GM13976 (cell line): ENCODE measurements around the gene TARDBP.
A peak's percentile ranks its signal among the peaks of the same experiment; 100 is the strongest.

Experiments
- DNase-seq: peaks from one replicate; pipeline ENCODE4 v3.0.0; 2012; ENCODE audit warnings: low spot score
- in situ Hi-C: fragments of 300-500 bp; cut with MboI; formaldehyde crosslinking; loops from one replicate; pipeline ENCODE4 v1.12.0; 2022; ENCODE audit warnings: low sequenced_read_pairs, mixed read lengths, inconsistent platforms; ENCODE audit not compliant: unreplicated experiment
- TF ChIP-seq, protein P1 (sequence below): IDR thresholded peaks from 2 replicates; pipeline ENCODE4 v1.5.1; 2012; ENCODE audit warnings: borderline replicate concordance, mild to moderate bottlenecking; ENCODE audit not compliant: insufficient read depth; ENCODE audit errors: extremely low read depth, missing control alignments, control extremely low read depth

TARDBP gene

DNA sequence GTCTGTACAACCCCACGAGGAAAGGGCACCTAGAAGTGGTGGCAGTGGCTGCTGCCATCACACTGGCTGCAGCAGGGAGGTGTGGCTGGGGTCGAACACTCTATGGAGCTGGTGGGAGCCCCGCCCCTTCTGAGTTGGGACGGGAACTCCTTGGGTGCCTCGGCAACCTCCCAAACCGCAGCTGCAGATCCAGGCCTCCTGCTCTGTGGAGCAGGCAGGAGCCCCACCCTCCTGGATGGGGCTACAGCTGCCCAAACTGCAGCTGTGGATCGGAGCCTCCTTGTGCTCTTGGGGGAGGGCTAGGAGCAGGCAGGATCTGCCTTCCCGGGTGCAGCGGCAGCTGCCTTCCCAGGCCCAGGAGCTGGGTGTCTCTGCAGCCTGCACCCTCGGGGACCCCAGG is 38.9 kb upstream of the TARDBP start:
- in situ Hi-C loops = no loop called here

DNA sequence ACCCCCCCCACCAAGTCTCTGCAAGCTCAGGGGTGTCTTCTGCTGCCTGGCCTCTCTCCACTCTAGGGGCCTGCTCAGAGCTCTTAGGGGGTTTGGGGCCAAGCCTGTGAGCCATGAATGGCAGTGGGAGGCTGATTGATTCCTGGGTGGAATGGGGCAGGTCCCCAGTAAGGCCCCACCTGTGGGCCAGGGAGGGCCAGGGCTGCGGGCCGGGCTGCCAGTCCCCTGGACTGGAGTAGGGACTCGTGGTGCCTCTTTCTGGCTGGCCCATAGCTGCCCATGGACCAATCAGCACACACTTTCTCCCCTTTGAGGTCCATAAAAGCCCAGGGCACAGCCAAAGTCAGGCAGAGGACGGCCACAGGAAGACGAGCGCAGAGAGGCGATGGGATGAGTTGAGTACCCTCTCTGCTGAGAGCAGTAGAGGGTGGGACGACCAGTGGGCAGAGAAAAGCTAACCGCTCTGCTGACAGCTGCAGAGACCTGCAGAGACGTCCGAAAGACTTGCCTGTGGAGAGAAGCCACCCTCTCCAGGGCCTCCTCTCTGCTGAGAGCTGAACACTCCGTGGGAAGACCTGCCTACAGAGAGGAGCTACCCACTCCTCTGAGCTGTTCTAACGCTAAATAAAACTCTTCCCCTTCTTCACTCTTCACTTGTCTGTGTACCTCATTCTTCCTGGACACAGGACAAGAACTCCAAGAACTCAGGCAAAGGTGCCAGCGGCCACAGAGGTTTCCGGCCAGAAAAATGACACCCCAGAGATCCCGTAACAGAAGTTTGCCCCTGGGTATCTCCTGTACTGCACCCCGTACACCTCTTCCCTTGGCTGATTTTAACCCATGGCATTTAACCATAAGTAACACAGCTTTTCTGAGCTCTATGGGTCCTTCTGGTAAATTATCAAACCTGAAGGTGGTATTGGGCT is 38.2 kb upstream of the TARDBP start:
- no peak for DNase-seq
- in situ Hi-C loops = no loop called here
- TF ChIP-seq, protein P1, sequence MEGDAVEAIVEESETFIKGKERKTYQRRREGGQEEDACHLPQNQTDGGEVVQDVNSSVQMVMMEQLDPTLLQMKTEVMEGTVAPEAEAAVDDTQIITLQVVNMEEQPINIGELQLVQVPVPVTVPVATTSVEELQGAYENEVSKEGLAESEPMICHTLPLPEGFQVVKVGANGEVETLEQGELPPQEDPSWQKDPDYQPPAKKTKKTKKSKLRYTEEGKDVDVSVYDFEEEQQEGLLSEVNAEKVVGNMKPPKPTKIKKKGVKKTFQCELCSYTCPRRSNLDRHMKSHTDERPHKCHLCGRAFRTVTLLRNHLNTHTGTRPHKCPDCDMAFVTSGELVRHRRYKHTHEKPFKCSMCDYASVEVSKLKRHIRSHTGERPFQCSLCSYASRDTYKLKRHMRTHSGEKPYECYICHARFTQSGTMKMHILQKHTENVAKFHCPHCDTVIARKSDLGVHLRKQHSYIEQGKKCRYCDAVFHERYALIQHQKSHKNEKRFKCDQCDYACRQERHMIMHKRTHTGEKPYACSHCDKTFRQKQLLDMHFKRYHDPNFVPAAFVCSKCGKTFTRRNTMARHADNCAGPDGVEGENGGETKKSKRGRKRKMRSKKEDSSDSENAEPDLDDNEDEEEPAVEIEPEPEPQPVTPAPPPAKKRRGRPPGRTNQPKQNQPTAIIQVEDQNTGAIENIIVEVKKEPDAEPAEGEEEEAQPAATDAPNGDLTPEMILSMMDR = no peak

More for the DNA sequence above, 38.9 kb upstream of the TARDBP start:
- DNase-seq = no peak
- TF ChIP-seq, protein P1 = no peak

DNA sequence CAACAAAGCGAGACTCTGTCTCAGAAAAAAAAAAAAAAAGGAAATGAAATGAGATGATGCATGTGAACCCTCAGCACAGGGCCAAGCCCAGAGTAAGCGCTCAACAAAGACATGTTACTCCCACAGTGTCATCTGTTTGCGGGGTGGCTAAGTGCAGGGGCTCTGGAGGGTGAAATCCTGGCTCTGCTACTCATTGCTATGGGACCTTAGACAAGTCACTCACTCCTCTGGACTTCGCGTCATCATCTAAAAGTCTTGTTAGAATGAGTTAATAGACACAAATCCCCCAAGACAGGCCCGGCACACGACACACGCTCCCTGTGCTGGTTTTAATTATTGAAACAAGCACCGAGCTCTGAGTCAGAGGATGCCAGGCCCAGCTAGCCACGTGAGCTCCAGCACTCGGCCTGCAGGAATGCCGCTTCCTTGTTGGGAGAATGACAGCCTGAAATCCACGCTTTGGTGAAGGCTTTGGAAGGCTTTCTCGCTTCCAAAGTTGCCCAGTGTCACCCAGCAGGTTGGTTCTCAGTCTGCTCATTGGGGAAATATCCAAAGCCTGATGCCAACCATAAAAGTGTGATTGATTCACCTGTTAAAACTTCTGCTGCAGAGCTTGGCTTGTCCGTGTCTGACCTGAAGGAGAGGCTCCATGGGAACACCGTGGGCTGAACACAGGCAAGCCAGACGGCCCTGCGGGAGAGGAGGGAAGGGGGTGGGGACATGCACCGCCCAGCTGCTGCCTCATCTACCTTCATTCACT is 36.7 kb upstream of the TARDBP start:
- no peak for DNase-seq
- TF ChIP-seq, protein P1 = no peak
- in situ Hi-C loops = no loop called here

DNA sequence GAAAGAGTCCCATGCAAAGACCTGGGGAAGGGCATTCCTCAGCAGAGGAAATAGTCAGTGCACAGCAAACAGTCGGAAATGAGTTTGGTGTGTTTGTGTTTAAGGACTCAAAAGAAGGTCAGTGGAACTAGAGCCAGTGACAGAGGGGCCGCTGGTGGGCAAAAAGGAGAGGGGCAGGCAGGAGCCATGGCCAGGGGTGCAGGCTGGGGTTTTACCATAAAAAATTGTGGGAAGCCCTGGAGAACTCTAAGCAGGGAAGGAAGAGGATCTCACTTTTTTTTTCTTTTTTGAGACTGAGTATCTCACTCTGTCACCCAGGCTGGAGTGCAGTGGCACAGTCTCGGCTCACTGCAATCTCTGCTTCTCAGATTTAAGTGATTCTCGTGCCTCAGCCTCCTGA is 33.7 kb upstream of the TARDBP start:
- in situ Hi-C loops = no loop called here
- TF ChIP-seq, protein P1 = no peak
- no peak for DNase-seq

DNA sequence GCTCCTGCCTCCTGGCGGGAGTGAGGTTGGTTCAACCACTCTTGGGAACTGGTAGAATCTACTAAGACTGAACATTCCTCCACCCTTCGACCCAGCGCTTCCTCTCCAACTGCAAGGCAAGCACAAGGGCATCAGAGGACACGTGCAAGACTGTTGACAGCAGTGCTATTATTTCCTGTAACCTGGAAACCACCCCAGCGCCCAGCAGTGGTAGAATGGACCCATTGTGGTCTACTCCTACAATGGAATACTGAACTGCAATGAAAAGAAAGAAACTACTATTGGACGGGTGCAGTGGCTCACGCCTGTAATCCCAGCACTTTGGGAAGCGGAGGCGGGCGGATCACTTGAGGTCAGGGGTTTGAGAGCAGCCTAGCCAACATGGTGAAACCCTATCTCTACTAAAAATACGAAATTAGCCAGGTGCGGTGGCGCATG is 33.0 kb upstream of the TARDBP start:
- no peak for DNase-seq
- in situ Hi-C loops = no loop called here
- TF ChIP-seq, protein P1 = no peak

DNA sequence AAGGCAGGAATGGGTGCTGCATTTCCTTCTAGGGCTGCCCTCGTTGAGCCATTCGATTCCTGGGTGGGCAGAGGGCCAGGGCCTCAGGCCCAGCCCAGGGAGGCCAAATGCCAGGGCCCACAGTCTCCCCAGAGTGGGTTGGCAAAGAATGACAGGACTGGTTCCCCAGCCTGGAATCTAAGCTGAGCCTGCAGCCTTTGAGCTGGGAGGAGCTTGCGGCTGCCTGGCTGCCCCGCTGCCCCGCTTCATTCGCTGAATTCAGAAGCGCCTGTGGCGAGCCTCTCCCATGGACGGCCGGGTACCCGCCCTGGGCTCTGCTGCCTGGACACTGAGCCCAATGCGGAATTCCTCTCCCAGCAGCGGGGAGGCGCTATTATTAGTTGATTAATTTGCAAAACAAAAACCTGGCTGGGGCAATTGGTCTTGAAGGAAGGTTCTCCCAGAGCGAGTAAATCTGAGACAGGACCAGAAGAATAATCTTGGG is 32.3 kb upstream of the TARDBP start:
- TF ChIP-seq, protein P1 = peak; percentile 14
- DNase-seq = no peak
- in situ Hi-C loops = no loop called here
